ENCODE measurements around the gene PSMD5. TPM values are rescaled to one million over a fixed set of nuclear protein-coding genes. Genes with fewer than 3 reads are reported as not detected.
"Not testable (repeated sequence)": the region's sequence is repeated elsewhere in the genome, so short reads cannot be mapped to it uniquely, and the experiment has no call there.

Gene PSMD5
- total RNA-seq, 1 donor from 2014 or later, result 38.4 TPM

GRCh38 chr9:120807607-120808379, 34.9 kb downstream of the PSMD5 start:
- no peak for DNase-seq (ENCODE audit: low read depth)

GRCh38 chr9:120804784-120805363, 37.8 kb downstream of the PSMD5 start:
- DNase-seq (ENCODE audit: low read depth), result not testable (repeated sequence)

DNA sequence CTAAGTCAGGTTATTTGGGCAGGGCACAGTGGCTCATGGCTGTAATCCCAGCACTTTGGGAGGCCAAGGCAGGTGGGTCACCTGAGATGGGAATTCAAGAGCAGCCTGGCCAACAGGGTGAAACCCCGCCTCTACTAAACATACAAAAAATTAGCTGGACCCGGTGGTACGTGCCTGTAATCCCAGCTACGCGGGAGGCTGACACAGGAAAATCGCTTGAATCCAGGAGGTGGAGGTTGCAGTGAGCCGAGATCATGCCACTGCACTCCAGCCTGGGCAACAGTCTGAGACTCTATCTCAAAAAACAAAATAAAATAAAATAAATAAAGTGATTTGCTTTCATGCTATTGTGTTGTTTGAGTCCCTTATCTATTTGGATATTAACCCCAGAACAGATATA, 41.3 kb downstream of the PSMD5 start:
- no peak for DNase-seq (ENCODE audit: low read depth)

DNA sequence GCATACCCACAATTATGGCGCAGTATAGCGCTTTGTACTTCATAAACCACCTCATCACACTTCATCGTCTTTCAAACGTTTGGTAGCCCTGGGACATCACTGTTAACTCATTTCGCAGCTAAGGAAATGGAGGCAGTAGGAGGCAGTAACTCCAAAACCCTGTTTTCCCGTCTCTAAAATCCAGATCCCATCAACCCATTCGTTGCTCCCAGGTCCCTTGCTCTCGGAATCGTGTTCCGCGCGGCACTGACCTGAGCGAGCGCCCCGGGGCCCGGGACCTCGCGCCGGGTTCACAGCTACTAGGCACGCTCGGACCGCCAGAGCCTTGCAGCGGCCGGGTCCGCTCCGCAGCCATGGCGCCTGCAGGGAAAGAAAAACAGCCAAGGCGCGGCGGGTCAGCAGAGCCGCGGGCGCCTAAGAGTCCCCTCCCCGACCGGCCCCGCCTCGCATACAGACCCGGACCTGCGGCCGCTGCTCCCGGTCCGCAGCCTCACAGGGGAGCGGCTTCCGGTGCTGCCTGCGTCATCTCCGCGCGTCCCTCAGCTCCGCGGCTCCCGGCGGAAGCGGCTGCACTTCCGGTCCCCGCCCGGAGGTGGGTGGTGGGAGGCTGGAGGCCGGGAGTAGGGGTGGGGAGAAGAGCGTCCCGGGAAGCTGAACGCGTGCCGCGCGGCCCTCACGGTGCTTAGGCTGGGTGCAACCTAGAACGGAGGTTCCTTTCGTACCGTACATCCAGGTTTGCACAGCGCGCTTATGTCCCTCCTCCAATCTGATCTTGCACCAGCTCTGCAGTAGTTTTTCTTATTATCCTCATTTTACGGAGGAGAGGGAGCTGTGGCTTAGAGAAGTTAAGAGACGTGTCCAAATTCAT, 49.6 kb downstream of the PSMD5 start, which contains the start of gene FBXW2:
TSS of gene FBXW2 (minus strand) at position 519 of the 868 bp plus-strand sequence. CDS start 5,158 bp downstream, outside the sequence.
- DNase-seq (ENCODE audit: low read depth), result peak; percentile 72

GRCh38 chr9:120791161-120791560, 51.6 kb downstream of the PSMD5 start:
- DNase-seq (ENCODE audit: low read depth), result peak; percentile 13

- DNase-seq (ENCODE audit: low read depth), result no peak
These were observed 54.8 kb downstream of the PSMD5 start for GRCh38 chr9:120787933-120788332.

GRCh38 chr9:120783602-120784047, 59.1 kb downstream of the PSMD5 start:
- peak; percentile 97 for DNase-seq (ENCODE audit: low read depth)

DNA sequence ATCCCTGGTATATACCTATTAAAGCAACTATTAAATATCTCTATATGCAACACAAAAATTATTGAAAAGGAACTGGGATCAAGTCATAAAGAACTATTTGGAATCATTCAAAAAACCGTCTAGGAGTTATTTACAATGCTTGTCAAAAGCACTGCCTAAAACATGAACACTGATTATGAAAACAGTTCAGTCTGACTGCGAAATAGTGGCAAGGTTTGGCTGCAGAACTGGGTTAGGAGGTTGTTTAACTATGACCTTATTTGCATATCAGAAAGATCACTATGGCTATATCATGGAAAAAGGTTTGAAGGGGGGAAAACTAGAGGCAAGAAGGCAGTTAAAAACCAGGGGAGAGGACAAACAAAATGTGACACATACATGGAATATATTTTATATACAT, 61.5 kb downstream of the PSMD5 start:
- no peak for DNase-seq (ENCODE audit: low read depth)

DNA sequence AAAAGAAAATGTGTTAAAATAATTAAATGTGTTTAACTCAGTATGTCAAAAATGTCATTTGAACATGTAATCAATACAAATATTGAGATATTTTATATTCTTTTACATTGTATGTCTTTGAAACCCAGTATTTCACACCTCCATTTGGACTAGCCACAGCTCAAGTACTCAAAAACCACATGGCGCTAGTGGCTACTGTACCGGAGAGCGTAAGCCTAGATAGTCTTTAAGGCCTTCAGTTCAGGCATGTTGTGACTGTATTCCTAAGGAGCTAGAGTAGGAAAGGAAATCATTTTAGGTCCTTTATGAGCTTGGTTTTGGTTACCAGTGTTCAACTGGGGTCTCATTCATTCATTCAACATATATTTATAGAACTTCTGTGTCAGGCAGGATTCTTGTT, 62.4 kb downstream of the PSMD5 start:
- DNase-seq (ENCODE audit: low read depth), result no peak

DNA sequence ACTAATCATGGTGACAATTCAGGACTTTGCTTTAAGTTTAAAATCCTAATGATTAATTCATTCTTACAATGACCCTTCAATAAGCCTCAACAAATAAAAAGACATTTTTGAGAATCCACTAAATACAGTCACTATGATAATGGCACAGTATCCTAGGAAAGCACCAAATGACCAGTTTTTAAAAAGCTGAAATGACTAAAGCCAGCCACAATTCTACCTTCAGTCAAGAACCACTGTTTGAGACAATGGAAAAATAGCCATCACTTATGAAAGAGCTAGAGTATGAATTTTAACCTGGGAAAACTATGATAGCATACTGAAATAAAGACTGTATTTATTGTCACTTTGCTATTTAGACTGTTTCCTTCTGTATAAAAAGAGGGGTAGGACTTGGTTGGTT, 63.5 kb downstream of the PSMD5 start:
- DNase-seq (ENCODE audit: low read depth), result no peak

GRCh38 chr9:120778758-120779157, 64.0 kb downstream of the PSMD5 start:
- no peak for DNase-seq (ENCODE audit: low read depth)

DNA sequence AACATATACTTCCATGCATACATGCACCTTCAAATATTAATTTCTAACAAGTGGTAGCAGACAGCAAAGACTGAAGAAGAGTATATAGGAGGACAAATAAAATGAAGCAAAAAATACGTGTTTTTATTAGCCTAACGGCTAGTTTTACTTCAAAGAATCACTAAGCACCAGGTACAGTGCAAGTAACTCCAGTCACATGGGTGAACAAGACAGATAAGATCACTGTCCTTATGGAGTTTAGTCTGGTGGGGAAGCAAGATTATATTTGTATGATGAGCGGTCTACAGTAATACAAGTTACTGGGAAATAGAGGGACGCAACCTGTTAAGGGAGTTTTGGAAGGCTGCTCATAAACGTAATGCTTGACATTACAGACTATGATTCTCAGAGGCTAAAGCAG, 65.5 kb downstream of the PSMD5 start:
- DNase-seq (ENCODE audit: low read depth), result no peak

GRCh38 chr9:120776788-120777187, 65.9 kb downstream of the PSMD5 start:
- DNase-seq (ENCODE audit: low read depth), result no peak

GRCh38 chr9:120775859-120776258, 66.9 kb downstream of the PSMD5 start:
- DNase-seq (ENCODE audit: low read depth), result no peak

- DNase-seq (ENCODE audit: low read depth), result no peak
These were observed 68.0 kb downstream of the PSMD5 start for GRCh38 chr9:120774719-120775118.

DNA sequence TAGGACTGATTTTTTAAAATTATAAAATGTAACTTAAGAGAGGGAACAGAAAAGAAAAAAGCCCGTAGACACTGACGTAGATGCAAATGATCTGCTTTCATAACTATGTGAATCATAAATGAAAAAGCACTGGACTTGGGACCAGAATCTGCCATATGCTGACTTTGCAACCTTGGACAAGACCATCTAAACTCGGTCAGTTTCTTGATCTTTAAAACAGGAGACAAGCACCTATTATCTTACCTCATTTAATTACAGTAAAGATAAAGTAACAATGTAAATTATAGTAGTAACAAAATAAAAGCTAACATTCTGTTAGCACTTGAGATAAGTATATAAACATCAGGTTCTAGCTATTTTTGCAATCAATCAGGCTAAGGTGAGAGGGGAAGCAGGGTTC, 69.5 kb downstream of the PSMD5 start:
- no peak for DNase-seq (ENCODE audit: low read depth)

DNA sequence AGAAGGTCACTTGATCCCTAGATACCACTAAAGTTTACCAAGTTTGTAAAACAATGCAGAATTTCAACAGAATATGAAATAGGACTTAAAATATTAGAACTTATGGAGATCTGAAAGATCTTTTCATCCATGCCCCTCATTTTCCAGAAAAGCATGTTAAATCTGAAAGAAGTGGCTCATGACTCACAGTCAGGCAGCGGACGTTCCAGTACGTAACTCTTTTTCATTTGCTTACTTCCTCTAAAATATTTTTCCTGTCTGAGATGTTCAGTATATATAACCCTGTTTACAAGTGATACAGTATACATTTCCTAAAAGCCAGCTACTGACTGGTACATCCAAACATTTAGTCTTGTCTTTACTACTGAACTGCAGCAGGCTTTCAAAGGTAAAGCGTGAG, 71.8 kb downstream of the PSMD5 start:
- no peak for DNase-seq (ENCODE audit: low read depth)

- DNase-seq (ENCODE audit: low read depth), result no peak
These were observed 73.8 kb downstream of the PSMD5 start for GRCh38 chr9:120768886-120769285.

DNA sequence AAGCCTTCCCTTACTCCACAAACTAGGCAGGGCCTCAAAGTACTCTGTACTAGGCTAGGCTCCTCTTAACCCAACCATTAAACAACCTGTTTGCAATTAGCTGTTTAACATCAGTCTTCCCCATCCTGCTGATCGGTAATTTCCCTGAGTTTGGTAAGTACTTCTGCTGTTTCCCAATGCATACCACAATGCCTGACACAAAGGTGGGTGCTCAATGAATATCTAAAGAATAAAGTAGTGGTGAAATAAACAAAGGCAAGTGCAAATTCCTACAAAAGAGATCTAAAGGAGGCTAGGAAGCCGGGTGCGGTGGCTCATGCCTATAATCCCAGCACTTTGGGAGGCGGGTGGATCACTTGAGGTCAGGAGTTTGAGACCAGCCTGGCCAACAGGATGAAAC, 74.5 kb downstream of the PSMD5 start:
- no peak for DNase-seq (ENCODE audit: low read depth)

DNA sequence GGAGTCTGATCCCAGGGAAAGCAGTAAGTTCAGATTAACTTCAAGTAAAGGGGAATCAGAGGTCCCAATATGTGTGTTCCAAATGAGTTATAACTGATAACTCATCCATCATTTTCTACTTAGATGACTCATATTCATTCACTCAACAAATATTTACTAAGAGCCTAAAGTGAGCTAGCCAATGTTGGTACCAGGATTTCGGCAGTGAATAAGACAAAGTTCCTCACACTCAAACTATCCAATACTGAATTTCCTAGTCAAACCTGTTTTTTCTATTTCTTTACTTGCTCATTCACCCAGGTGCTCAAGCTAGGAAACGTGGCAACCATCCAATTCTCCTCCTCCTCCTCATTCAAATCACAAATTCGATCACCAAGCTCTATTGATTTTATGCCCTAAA, 75.3 kb downstream of the PSMD5 start:
- DNase-seq (ENCODE audit: low read depth), result no peak
